Liver (tissue), 9 donors: ENCODE data around the gene UGT1A8. TPM values are rescaled to one million over a fixed set of nuclear protein-coding genes. Genes with fewer than 3 reads are reported as not detected.

Source experiments
- DNase-seq: peaks from one replicate; pipeline ENCODE4 v3.0.0-alpha.2; 2017; ENCODE audit warnings: low spot score
- H3K27ac ChIP-seq, 2 donors: one replicate each; pipeline ENCODE4 v1.7.0; 2013; ENCODE audit warnings: inconsistent platforms in 2 of 2, low read length in 2 of 2, control low read depth in 1 of 2, low read depth in 1 of 2, mild to moderate bottlenecking in 1 of 2
- H3K27me3 ChIP-seq, 4 donors: one replicate each; pipeline versions ENCODE4 v1.6.1 to v1.7.0; 2013; ENCODE audit warnings: low read length in 3 of 4, inconsistent platforms in 1 of 4, mild to moderate bottlenecking in 1 of 4, moderate library complexity in 1 of 4; ENCODE audit not compliant: control insufficient read depth in 4 of 4, insufficient read depth in 4 of 4
- H3K36me3 ChIP-seq, 4 donors: one replicate each; pipeline versions ENCODE4 v1.6.1 to v1.7.0; 2013; ENCODE audit warnings: low read length in 3 of 4, mild to moderate bottlenecking in 3 of 4, low read depth in 1 of 4, moderate library complexity in 1 of 4; ENCODE audit not compliant: control insufficient read depth in 4 of 4, insufficient read depth in 3 of 4
- H3K4me1 ChIP-seq, 4 donors: one replicate each; pipeline versions ENCODE4 v1.6.1 to v1.7.0; 2013; ENCODE audit warnings: low read length in 3 of 4, mild to moderate bottlenecking in 3 of 4, moderate library complexity in 1 of 4; ENCODE audit not compliant: control insufficient read depth in 4 of 4, insufficient read depth in 4 of 4
- H3K4me3 ChIP-seq, 3 donors: one replicate each; pipeline versions ENCODE4 v1.6.1 to v1.7.0; 2013; ENCODE audit warnings: low read length in 3 of 3, control low read depth in 1 of 3, low read depth in 1 of 3, mild to moderate bottlenecking in 1 of 3
- H3K9ac ChIP-seq, 2 donors: one replicate each; pipeline ENCODE4 v1.7.0; 2013; ENCODE audit warnings: low read length in 2 of 2, mild to moderate bottlenecking in 2 of 2, moderate library complexity in 2 of 2, control low read depth in 1 of 2, low read depth in 1 of 2
- H3K9me3 ChIP-seq, 4 donors: one replicate each; pipeline versions ENCODE4 v1.6.1 to v1.7.0; 2013; ENCODE audit warnings: low read length in 3 of 4; ENCODE audit not compliant: control insufficient read depth in 4 of 4
- EGR1 ChIP-seq, 2 donors: IDR thresholded peaks; 2 replicates each; pipeline ENCODE4 v1.6.1; 2016 to 2018; ENCODE audit warnings: antibody characterized with exemption in 2 of 2, low read depth in 2 of 2
- FOXA1 ChIP-seq: IDR thresholded peaks from 2 replicates; pipeline ENCODE4 v1.6.1; 2016; ENCODE audit warnings: antibody characterized with exemption
- FOXA2 ChIP-seq: IDR thresholded peaks from 2 replicates; pipeline ENCODE4 v1.6.1; 2016; ENCODE audit warnings: antibody characterized with exemption
- GABPA ChIP-seq, 2 donors: IDR thresholded peaks in 1 of 2; conservative IDR thresholded peaks in 1 of 2; 2 replicates each; pipeline ENCODE4 v1.6.1; 2016; ENCODE audit warnings: antibody characterized with exemption in 2 of 2, mild to moderate bottlenecking in 1 of 2, moderate library complexity in 1 of 2
- HNF4A ChIP-seq, 2 donors: conservative IDR thresholded peaks; 2 replicates each; pipeline ENCODE4 v1.6.1; 2016; ENCODE audit warnings: antibody characterized with exemption in 2 of 2, mild to moderate bottlenecking in 2 of 2
- HNF4G ChIP-seq: IDR thresholded peaks from 2 replicates; pipeline ENCODE4 v1.6.1; 2016; ENCODE audit warnings: antibody characterized with exemption
- JUND ChIP-seq, 2 donors: IDR thresholded peaks; 2 replicates each; pipeline ENCODE4 v1.6.1; 2016; ENCODE audit warnings: antibody characterized with exemption in 2 of 2
- MAX ChIP-seq: IDR thresholded peaks from 2 replicates; pipeline ENCODE4 v1.6.1; 2016; ENCODE audit warnings: antibody characterized with exemption
- NR2F2 ChIP-seq: IDR thresholded peaks from 2 replicates; pipeline ENCODE4 v1.6.1; 2016; ENCODE audit warnings: antibody characterized with exemption
- RAD21 ChIP-seq, 2 donors: IDR thresholded peaks; 2 replicates each; pipeline ENCODE4 v1.6.1; 2016; ENCODE audit warnings: antibody characterized with exemption in 2 of 2, mild to moderate bottlenecking in 2 of 2
- RXRA ChIP-seq, 2 donors: IDR thresholded peaks; 2 replicates each; pipeline ENCODE4 v1.6.1; 2017 to 2018; ENCODE audit warnings: antibody characterized with exemption in 2 of 2, mild to moderate bottlenecking in 1 of 2
- SP1 ChIP-seq: IDR thresholded peaks from 2 replicates; pipeline ENCODE4 v1.6.1; 2018; ENCODE audit warnings: antibody characterized with exemption, mild to moderate bottlenecking
- YY1 ChIP-seq: IDR thresholded peaks from 2 replicates; pipeline ENCODE4 v1.6.1; 2016; ENCODE audit warnings: antibody characterized with exemption, mild to moderate bottlenecking
- ZBTB33 ChIP-seq: IDR thresholded peaks from 2 replicates; pipeline ENCODE4 v1.6.1; 2016; ENCODE audit warnings: antibody characterized with exemption
- WGBS: extraction: QIAGEN DNeasy Blood & Tissue Kit; methylation state at CpG from one replicate; pipeline ENCODE4 v1.1.7; 2013; 5-methylcytosine and 5-hydroxymethylcytosine counted together
- polyA plus RNA-seq, 2 donors: library from polyadenylated mRNA; stranded (reverse) in 1 of 2; unstranded in 1 of 2; fragments of 200-250 nt in 1 of 2; fragments of >200 nt in 1 of 2; fragmentation: Nextera tagmentation in 1 of 2; extraction: Ambion mirVana in 1 of 2; gene quantifications; one replicate each; pipeline versions ENCODE4 v1.2.1 to v1.2.3, GENCODE V29; 2013 to 2015
- total RNA-seq, 2 donors: library from RNA; depleted of rRNA; stranded (reverse); fragments of >200 nt; gene quantifications; one replicate each; pipeline ENCODE4 v1.2.3, GENCODE V29; 2014
- TF ChIP-seq, protein P1 (sequence below): IDR thresholded peaks from 2 replicates; pipeline ENCODE4 v1.6.1; 2016; ENCODE audit warnings: antibody characterized with exemption, mild to moderate bottlenecking
- TF ChIP-seq, protein P2 (sequence below): fragments of 150-350 bp; IDR thresholded peaks from 2 replicates; pipeline ENCODE4 v1.5.1; 2017; ENCODE audit warnings: improper control_type of control experiment, low read depth, low read length; ENCODE audit not compliant: missing input control
- donor health status: healthy.
- donor health status: healthy.
- donor health status: healthy.
- donor health status: healthy.
- donor health status: healthy.

UGT1A8 gene
- total and polyA plus RNA-seq, 4 donors, result 0.17 to 0.51 (median 0.48) TPM; not detected in 1

DNA sequence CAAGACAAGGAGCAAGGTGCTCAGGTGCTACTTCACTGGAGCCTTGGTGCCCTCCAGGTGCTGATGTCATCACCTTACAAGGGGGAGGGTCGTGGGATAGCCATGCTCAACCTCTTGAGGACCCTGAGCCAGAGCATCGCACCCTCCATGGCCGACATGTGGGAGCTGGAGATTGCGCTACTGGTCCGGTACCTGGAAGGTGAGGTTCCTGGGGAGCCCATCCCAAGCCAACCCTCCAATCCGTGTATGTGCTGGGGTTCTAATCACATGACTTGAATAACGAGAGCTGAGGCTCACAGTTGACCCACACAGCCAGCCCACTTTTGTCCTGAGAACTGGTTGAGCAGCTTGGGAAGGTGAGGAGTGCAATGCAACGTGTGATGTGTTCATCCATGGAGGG is 186.6 kb downstream of the UGT1A8 start (continued):
- TF ChIP-seq RAD21 (IDR thresholded peaks at IDR 0.05) (no peak), NR2F2 (no peak), HNF4G (no peak), HNF4A (conservative IDR thresholded peaks at IDR 0.05) (no peak), RXRA (IDR thresholded peaks at IDR 0.05) (no peak), GABPA (IDR thresholded peaks at IDR 0.05 in 1 of 2, conservative IDR thresholded peaks at IDR 0.05 in 1 of 2) (no peak), FOXA2 (no peak)
- TF ChIP-seq, protein P1, sequence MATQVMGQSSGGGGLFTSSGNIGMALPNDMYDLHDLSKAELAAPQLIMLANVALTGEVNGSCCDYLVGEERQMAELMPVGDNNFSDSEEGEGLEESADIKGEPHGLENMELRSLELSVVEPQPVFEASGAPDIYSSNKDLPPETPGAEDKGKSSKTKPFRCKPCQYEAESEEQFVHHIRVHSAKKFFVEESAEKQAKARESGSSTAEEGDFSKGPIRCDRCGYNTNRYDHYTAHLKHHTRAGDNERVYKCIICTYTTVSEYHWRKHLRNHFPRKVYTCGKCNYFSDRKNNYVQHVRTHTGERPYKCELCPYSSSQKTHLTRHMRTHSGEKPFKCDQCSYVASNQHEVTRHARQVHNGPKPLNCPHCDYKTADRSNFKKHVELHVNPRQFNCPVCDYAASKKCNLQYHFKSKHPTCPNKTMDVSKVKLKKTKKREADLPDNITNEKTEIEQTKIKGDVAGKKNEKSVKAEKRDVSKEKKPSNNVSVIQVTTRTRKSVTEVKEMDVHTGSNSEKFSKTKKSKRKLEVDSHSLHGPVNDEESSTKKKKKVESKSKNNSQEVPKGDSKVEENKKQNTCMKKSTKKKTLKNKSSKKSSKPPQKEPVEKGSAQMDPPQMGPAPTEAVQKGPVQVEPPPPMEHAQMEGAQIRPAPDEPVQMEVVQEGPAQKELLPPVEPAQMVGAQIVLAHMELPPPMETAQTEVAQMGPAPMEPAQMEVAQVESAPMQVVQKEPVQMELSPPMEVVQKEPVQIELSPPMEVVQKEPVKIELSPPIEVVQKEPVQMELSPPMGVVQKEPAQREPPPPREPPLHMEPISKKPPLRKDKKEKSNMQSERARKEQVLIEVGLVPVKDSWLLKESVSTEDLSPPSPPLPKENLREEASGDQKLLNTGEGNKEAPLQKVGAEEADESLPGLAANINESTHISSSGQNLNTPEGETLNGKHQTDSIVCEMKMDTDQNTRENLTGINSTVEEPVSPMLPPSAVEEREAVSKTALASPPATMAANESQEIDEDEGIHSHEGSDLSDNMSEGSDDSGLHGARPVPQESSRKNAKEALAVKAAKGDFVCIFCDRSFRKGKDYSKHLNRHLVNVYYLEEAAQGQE, result no peak

- DNase-seq, result peak; percentile 10
- no peaks in the 10 kb centered on the region for H3K4me1 ChIP-seq
Observed at GRCh38 chr2:233807215-233807865, 189.9 kb downstream of the UGT1A8 start.

More at GRCh38 chr2:233807215-233807865, 189.9 kb downstream of the UGT1A8 start:
- WGBS, result 73% methylated on average over 12 of the region's 12 CpGs
- H3K36me3 ChIP-seq, result no peaks in the 10 kb centered on the region
- H3K4me3 ChIP-seq, result no peak overlapping the region
- no peak overlapping the region for H3K27ac ChIP-seq
- no peaks in the 10 kb centered on the region for H3K9me3 ChIP-seq
- H3K27me3 ChIP-seq, result no peaks in the 10 kb centered on the region
- H3K9ac ChIP-seq, result no peak overlapping the region
- TF ChIP-seq JUND (IDR thresholded peaks at IDR 0.05) (no peak), RAD21 (IDR thresholded peaks at IDR 0.05) (no peak), SP1 (no peak), HNF4A (conservative IDR thresholded peaks at IDR 0.05) (no peak), GABPA (IDR thresholded peaks at IDR 0.05 in 1 of 2, conservative IDR thresholded peaks at IDR 0.05 in 1 of 2) (no peak), ZBTB33 (no peak), FOXA1 (no peak), MAX (no peak), RXRA (IDR thresholded peaks at IDR 0.05) (no peak), YY1 (no peak), NR2F2 (no peak), HNF4G (no peak), EGR1 (IDR thresholded peaks at IDR 0.05; ENCODE audit: low read depth in 2 of 2) (no peak), FOXA2 (no peak)
- TF ChIP-seq, protein P1, result no peak
- TF ChIP-seq, protein P2, sequence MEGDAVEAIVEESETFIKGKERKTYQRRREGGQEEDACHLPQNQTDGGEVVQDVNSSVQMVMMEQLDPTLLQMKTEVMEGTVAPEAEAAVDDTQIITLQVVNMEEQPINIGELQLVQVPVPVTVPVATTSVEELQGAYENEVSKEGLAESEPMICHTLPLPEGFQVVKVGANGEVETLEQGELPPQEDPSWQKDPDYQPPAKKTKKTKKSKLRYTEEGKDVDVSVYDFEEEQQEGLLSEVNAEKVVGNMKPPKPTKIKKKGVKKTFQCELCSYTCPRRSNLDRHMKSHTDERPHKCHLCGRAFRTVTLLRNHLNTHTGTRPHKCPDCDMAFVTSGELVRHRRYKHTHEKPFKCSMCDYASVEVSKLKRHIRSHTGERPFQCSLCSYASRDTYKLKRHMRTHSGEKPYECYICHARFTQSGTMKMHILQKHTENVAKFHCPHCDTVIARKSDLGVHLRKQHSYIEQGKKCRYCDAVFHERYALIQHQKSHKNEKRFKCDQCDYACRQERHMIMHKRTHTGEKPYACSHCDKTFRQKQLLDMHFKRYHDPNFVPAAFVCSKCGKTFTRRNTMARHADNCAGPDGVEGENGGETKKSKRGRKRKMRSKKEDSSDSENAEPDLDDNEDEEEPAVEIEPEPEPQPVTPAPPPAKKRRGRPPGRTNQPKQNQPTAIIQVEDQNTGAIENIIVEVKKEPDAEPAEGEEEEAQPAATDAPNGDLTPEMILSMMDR, result no peak
